Measurements from ENCODE around the gene TP73.
A peak's percentile ranks its signal among the peaks of the same experiment; 100 is the strongest.

TP73 gene

GRCh38 chr1:3636080-3636479 is 16.2 kb upstream of the TP73 start:
- DNase-seq: no peak

DNA sequence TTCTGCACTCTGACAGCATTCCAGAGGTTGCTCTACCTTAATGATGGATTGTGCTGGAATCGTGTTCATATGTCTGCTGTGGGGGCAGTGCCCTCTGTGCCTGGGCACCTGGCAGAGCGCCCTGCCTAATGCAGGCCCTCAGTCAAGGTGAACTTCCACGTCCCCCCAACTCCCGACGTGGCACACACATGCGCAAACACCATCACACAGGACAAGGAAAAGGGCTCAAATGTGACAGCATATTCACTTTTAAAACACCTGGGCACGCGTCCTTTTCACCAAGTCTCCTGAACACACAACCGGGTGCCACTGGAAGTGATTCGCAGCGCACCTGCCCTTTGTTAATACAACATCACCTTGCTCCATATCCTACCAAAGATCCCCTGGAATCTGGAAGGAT is 15.8 kb upstream of the TP73 start:
- DNase-seq: no peak

GRCh38 chr1:3638027-3638426 is 14.3 kb upstream of the TP73 start:
- no peak for DNase-seq

DNA sequence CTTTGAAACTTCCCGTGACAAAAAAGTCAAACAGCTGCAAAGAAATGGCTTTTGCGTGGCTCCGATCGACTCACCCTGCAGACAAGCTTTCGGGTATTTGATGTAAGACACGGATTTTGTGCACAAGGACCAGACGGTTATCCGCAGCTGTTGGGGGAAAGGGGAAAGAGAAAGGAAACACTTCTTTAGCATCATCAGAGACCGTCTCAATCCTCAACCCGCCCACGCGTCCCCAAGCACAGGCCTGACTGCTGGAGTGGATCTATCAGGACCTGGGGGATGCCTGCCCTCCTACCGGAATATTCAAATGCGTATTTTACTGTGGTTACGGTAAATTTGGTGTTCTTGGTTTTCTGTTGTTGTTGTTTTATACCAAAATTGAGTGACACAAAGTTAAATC is 13.6 kb upstream of the TP73 start:
- DNase-seq: no peak

GRCh38 chr1:3639397-3639911 is 12.9 kb upstream of the TP73 start:
- DNase-seq: no peak

GRCh38 chr1:3640121-3640837 is 12.0 kb upstream of the TP73 start:
- DNase-seq: no peak

DNA sequence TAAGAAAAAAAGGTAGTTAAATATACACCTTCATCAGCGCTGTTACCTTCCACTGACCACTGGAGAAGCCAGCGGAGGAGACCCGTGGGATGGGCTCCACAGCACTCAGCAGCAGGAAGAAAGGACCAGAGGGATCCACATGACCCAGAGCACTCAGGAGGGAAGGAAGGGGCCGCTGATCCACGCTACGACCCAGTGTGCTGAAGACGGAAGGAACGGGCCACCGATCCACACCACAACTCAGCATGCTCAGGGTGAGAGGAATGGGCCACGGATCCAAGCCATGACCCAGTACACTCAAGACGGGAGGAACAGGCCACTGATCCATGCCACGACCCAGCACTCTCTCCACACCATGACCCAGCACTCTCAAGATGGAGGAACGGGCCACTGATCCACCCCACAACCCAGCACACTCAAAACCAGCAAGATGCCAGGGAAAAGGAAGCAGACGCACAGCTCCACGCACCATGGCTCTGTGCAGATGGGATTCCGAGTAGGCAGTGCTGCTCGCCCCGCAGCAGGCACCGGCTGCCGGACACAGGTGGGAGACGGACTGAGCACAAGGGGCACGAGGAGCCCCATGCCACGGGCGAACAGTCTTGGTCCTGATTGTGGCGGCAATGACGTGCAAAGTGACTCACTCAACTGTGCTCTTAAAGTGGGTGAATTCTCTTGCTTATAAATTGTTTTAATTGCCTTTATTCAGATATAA is 11.1 kb upstream of the TP73 start:
- DNase-seq: no peak

DNA sequence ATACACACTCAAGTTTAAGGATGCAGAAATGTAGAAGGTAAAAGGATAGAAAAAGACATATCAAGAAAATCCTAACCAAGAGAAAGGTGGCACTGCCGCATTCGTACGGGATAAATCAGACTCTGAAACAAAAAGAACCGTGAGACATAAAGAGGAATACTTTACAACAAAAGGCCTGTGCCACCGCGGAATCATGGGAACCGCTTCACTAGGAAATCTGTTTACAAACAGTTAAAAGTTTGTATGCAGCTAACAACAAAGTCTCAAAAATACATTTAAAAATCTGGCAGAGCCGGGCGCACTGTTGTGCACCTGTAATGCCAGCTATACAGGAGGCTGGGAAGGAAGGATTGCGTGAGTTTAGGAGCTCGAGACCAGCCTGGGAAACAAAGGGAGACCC is 10.5 kb upstream of the TP73 start:
- DNase-seq: no peak

- no peak for DNase-seq
Measured at GRCh38 chr1:3642919-3643675, 9.2 kb upstream of the TP73 start.

DNA sequence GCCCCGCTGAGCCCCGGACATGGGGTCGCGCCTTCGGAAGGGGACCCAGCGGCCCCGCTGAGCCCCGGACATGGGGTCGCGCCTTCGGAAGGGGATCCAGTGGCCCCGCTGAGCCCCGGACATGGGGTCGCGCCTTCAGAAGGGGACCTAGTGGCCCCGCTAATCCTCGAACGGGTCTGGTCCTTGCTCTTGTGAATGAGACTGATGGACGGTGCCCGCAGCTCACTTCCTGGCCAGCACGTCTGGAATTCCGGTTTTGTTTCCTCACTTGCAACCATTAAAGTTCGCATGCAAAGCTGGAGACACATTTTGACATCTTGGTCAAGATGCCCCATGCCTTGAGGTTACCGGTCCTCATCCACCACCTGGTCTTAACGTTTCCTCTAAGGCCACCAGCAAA is 8.0 kb upstream of the TP73 start:
- DNase-seq: no peak

GRCh38 chr1:3645247-3645646 is 7.1 kb upstream of the TP73 start:
- no peak for DNase-seq

DNA sequence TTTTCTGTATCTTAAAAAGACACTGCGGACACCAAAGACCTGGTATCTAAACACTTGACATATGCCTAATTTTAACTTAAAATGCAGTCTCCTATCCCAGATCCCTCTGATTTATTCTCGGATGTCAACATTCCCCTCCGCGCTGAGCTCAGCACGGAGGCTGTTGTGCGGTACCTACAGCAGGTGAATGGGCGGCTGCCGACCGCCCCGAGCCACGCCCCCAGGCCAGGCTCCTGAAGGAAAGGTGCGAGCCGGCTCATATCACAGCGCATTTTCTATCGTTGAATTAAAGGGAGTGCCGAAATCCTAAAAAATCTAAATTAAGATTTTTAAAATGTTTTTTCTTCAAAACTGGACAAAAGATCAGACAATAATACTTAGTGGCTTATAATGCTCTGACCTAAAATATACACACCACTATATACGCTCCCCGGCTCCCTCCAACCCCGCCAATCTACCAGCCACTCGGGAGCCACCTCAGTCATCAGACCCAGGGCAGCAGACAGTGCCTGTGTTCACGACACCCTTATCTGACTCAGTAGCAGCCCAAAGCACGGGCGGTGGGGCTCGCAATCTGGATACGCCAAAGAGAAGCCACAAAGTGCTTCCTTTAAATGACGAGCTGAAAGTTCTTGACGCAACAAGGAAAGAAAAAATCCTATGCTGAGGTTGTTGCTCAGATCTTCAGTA is 6.5 kb upstream of the TP73 start:
- no peak for DNase-seq

DNA sequence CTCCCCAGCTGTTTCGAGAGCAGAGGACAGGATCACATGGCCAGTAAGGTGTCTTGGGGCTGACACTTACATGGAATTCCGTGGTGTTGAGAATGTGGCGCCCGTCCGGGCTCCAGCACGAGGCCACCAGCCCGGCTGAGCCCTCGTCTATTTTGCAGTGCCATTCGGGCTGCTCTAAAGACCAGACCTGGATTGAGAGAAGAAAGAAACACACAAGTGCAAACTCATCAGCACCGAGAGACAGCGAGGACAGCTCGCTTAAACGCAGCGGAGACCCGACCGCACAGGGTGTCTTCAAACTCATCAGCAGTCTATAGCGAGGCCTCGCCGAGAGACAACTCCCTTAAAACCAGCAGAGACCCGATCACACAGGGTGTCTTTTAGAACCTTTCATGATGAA is 5.7 kb upstream of the TP73 start:
- no peak for DNase-seq

- peak; percentile 93 for DNase-seq
Measured at GRCh38 chr1:3649342-3650247, 2.7 kb upstream of the TP73 start, which contains the start of gene WRAP73. Gene WRAP73, minus strand, starts transcription at chr1:3650103. Its CDS starts 104 bp downstream, at chr1:3649999.

DNA sequence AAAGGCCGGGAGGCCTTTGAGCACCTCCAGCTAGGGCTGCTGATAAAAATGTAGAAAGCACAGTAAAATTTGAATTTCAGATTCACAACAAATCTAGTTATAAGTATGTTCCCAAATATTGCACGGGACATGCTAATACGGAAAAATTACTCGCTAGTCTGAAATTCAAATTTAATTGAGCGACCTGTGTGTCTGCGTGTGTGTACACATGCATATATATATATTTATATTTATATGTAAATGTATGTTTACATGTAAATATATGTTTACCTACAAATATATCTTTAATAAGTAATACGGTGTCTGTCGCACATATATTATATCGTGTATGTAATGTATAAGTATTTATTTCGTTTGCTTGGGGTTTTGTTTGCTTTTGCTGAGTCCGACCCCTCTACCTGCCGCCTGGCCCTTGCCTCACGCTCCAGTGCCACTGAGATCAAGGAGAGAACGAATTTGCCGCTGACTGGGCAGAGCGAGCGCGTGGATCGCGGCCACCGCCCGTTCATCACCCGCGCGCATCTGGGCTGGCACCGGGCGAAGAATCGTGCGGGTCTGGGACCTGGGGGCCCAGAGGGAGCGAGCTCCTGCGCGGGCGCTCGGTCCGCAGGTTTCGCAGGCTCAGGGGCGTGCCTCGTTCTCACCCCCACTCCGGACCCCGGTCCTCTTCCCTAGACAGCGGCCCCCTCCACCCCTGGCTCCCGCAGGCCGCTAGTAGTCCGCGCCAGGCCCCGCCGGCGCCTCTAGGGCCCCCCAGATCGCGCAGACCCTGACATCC is 1.9 kb upstream of the TP73 start:
- DNase-seq: no peak

GRCh38 chr1:3651026-3651929 is 1.0 kb upstream of the TP73 start:
- DNase-seq: no peak

GRCh38 chr1:3652548-3653285 is 401 bp downstream of the TP73 start:
- DNase-seq: no peak

GRCh38 chr1:3653286-3653618 is 936 bp downstream of the TP73 start:
- no peak for DNase-seq

- DNase-seq: no peak
Measured at GRCh38 chr1:3654549-3655281, 2.4 kb downstream of the TP73 start.
